Fibroblast of skin of left biceps (primary cell): ENCODE results near the gene WDFY2.

Experiments
- DNase-seq, 2 experiments: peaks; one replicate each; pipeline ENCODE4 v3.0.0-alpha.2; 2013; ENCODE audit warnings: low read depth in 2 of 2

WDFY2 gene

GRCh38 chr13:51739027-51739764, 154.9 kb downstream of the WDFY2 start:
- DNase-seq: no peak

GRCh38 chr13:51740698-51741097, 156.4 kb downstream of the WDFY2 start:
- DNase-seq: no peak

- DNase-seq: no peak
These were observed 157.8 kb downstream of the WDFY2 start for GRCh38 chr13:51742031-51742430.

DNA sequence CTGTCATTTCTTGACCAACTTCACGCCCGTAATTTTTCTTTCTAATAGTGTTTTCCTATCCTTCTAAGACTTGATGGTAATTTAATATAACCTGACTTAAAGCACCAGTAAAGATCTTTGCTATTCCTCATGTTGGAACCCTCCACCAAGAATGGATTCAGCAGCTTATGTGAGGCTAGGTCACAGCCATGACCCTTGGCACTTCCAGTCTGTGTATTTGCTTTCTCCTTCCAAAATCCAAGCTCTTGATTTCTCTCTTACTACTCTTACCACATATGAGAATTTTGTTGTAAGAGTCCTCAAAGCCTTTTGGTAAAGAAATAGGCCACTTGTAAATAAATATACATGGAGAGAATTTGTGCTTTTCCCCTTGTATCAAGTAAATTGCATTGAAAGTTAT, 158.3 kb downstream of the WDFY2 start:
- DNase-seq: no peak

DNA sequence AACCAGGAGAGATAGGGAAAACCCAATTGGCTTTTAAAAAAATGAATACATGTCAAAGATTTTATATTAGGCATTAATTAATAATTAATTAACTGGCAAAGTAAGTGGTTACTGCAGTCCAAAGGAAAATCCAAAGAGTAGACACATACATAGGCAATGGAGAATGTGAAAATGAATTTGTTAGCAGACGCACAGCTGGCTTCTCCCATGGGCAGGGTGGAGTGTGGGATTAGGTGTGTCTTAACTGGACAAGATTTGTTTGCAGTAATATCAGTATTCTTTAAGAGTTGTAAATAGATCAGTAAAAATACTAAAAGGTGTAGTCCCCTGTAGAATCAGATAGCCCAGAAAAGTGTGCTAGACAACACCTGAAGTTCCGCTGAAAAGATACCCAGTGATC, 161.0 kb downstream of the WDFY2 start:
- no peak for DNase-seq

DNA sequence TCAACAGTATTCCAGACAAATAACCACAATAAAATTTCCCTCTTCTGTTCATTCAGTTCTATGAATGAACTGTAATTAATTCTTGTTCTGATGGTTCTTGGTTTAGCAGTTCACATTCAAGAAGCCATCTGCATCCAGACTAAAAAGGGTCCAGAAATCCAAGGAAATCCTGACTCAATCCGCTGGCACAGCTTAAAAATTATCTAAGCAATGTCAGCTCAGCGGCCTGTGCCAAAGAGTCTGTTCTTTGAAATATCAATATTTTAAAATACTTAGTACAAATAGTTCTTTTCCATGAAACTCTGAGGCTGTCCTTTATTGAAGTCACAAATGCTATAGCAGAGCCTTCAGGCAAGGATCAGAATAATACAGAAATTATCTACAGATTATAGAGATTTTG, 162.5 kb downstream of the WDFY2 start:
- no peak for DNase-seq

- DNase-seq: no peak
These were observed 163.5 kb downstream of the WDFY2 start for GRCh38 chr13:51747438-51748434.

- DNase-seq: no peak
These were observed 172.4 kb downstream of the WDFY2 start for GRCh38 chr13:51756651-51757050.

- DNase-seq: no peak
These were observed 174.4 kb downstream of the WDFY2 start for GRCh38 chr13:51758691-51759090.

GRCh38 chr13:51759240-51759639, 175.0 kb downstream of the WDFY2 start:
- DNase-seq: no peak

- no peak for DNase-seq
These were observed 176.3 kb downstream of the WDFY2 start for GRCh38 chr13:51760592-51760991.

GRCh38 chr13:51761643-51762350, 177.5 kb downstream of the WDFY2 start:
- DNase-seq: no peak

- DNase-seq: no peak
These were observed 179.2 kb downstream of the WDFY2 start for GRCh38 chr13:51763486-51763885.

- DNase-seq: no peak
These were observed 180.2 kb downstream of the WDFY2 start for GRCh38 chr13:51764184-51765141.

DNA sequence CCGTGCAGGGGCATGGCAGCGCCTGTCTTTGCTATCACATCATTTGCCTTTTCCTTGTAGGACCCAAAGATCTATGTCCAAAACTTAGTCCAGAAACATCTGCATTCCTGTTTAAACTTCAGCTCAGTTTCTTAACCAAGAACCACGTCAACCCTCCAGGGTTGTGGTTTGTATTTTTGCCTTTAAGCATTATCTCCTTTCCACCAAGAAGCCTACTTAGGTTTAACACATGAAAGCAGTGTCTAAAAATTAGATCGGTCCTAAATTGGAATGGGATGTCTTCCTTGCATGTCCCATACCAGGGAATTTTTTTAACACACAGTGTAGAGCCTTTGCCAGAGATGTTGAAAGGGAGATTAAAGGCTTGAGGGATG, 180.9 kb downstream of the WDFY2 start:
- DNase-seq: no peak

GRCh38 chr13:51767100-51767499, 182.8 kb downstream of the WDFY2 start:
- DNase-seq: no peak

GRCh38 chr13:51768378-51768921, 184.2 kb downstream of the WDFY2 start:
- no peak for DNase-seq

DNA sequence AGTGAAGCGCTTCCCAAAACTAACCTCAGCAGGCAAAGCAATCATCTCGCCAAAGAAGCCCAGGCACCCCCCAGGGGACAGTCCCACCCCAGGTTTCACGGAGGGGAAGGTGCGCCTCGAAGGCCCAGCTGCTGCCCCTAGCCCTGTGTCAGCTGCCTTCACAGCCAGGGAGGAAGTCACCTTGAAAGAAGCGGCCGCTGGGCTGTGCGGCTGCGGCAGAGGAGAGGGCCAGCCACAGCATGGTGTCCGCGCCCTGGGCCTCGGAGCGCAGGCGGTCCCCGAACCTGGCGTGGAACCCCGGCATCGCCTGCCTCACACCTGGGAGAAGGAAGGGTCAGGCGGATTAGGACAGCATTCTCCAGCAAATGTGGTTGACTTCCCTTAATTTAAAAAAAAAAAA, 184.7 kb downstream of the WDFY2 start:
- no peak for DNase-seq

DNA sequence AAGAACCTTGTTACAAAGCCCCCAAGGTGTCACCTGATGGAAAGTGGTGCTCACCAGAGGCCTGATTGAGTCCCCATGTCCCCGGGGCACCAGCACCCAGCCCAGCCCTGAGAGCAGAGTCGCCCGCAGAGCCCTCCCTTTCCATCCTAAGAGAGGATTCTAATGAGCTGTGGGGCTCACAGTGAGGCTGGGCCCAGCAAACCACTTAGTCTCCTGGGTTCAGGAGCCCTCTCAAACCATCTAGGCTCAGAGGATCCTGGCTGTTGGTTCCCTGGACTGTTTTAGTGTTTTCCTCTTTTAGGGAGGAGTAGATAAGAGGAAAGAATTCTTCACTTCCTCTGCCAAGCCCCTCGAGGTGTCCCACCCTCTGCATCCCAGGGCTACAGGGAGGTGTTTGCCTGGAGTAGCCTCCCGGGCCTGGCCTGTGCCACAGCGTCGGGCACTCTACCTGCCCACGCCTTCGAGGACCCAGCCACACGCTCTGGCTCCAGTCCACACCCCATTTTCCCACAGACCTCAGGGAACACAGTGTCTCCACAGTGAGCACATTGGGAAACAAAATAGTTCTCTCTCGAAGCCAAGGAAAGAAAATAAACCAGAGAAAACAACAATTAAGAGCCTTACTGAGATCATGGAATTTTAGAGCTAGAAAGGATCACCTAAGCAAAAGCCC, 185.3 kb downstream of the WDFY2 start:
- no peak for DNase-seq

- no peak for DNase-seq
These were observed 185.9 kb downstream of the WDFY2 start for GRCh38 chr13:51770160-51770559.
